Hematopoietic multipotent progenitor cell treated with erythropoietin and hydrocortisone succinate and interleukin-3 and kit ligand, for 4 days (in vitro differentiated cells): ENCODE data around the gene MN1.

Source experiments
- DNase-seq: peaks from one replicate; pipeline ENCODE4 v3.0.0-alpha.2; 2015

The MN1 gene

GRCh38 chr22:27799015-27799826, 2.3 kb downstream of the MN1 start:
- DNase-seq: no peak

- no peak for DNase-seq
These were observed 3.0 kb downstream of the MN1 start for GRCh38 chr22:27798511-27799014.

- no peak for DNase-seq
These were observed 3.8 kb downstream of the MN1 start for GRCh38 chr22:27797520-27798391.

- DNase-seq: no peak
These were observed 4.6 kb downstream of the MN1 start for GRCh38 chr22:27796829-27797519.

GRCh38 chr22:27795696-27796517, 5.6 kb downstream of the MN1 start:
- no peak for DNase-seq

- DNase-seq: no peak
These were observed 6.5 kb downstream of the MN1 start for GRCh38 chr22:27795053-27795452.

- peak; percentile 30 for DNase-seq
These were observed 7.3 kb downstream of the MN1 start for GRCh38 chr22:27794226-27794625.

- DNase-seq: no peak
These were observed 8.0 kb downstream of the MN1 start for GRCh38 chr22:27793576-27793975.

- DNase-seq: peak; percentile 37
These were observed 8.9 kb downstream of the MN1 start for GRCh38 chr22:27792452-27793161.

GRCh38 chr22:27791859-27792241, 9.7 kb downstream of the MN1 start:
- DNase-seq: no peak

- DNase-seq: no peak
These were observed 10.2 kb downstream of the MN1 start for GRCh38 chr22:27791159-27791858.

- no peak for DNase-seq
These were observed 11.0 kb downstream of the MN1 start for GRCh38 chr22:27790376-27791158.

GRCh38 chr22:27788500-27789288, 12.9 kb downstream of the MN1 start:
- DNase-seq: no peak

GRCh38 chr22:27786965-27787364, 14.6 kb downstream of the MN1 start:
- DNase-seq: no peak

- DNase-seq: no peak
These were observed 15.1 kb downstream of the MN1 start for GRCh38 chr22:27786291-27786932.

GRCh38 chr22:27785831-27786230, 15.7 kb downstream of the MN1 start:
- peak; percentile 16 for DNase-seq

GRCh38 chr22:27784120-27784475, 17.5 kb downstream of the MN1 start:
- no peak for DNase-seq

GRCh38 chr22:27783436-27784119, 18.0 kb downstream of the MN1 start:
- no peak for DNase-seq
